GM19023 (cell line): ENCODE data around the gene LHFPL6.

Experiments
- ATAC-seq: cut with Tn5 transposase; IDR thresholded peaks from one replicate; pipeline ENCODE4 v1.9.1; 2021; ENCODE audit warnings: mild to moderate bottlenecking, moderate library complexity; ENCODE audit not compliant: unreplicated experiment

Gene LHFPL6

GRCh38 chr13:39602614-39603366 is at the start of gene LHFPL6:
TSS of gene LHFPL6 (minus strand) at chr13:39603193.
- ATAC-seq = peak; percentile 95

- no peak for ATAC-seq
Measured at GRCh38 chr13:39646122-39646521, 43.1 kb upstream of the LHFPL6 start.

- no peak for ATAC-seq
Measured at GRCh38 chr13:39641645-39642044, 38.7 kb upstream of the LHFPL6 start.

GRCh38 chr13:39637890-39638289 is 34.9 kb upstream of the LHFPL6 start:
- ATAC-seq = no peak

GRCh38 chr13:39635564-39635963 is 32.6 kb upstream of the LHFPL6 start:
- ATAC-seq = no peak

- ATAC-seq = no peak
Measured at GRCh38 chr13:39632994-39633393, 30.0 kb upstream of the LHFPL6 start.

- ATAC-seq = no peak
Measured at GRCh38 chr13:39631307-39631706, 28.3 kb upstream of the LHFPL6 start.

- no peak for ATAC-seq
Measured at GRCh38 chr13:39623466-39623865, 20.5 kb upstream of the LHFPL6 start.

- ATAC-seq = no peak
Measured at GRCh38 chr13:39618561-39618960, 15.6 kb upstream of the LHFPL6 start.

- peak; percentile 62 for ATAC-seq
Measured at GRCh38 chr13:39616087-39616694, 13.2 kb upstream of the LHFPL6 start.

GRCh38 chr13:39612023-39612637 is 9.1 kb upstream of the LHFPL6 start:
- ATAC-seq = no peak

- ATAC-seq = no peak
Measured at GRCh38 chr13:39607876-39608275, 4.9 kb upstream of the LHFPL6 start.

GRCh38 chr13:39605677-39606320 is 2.8 kb upstream of the LHFPL6 start:
- ATAC-seq = no peak

GRCh38 chr13:39604756-39605155 is 1.8 kb upstream of the LHFPL6 start:
- ATAC-seq = no peak

- ATAC-seq = peak; percentile 37
Measured at GRCh38 chr13:39603424-39603947, 493 bp upstream of the LHFPL6 start.

- peak; percentile 24 for ATAC-seq
Measured at GRCh38 chr13:39602277-39602613, 748 bp downstream of the LHFPL6 start.

GRCh38 chr13:39601636-39602035 is 1.4 kb downstream of the LHFPL6 start:
- ATAC-seq = no peak

GRCh38 chr13:39600766-39601165 is 2.2 kb downstream of the LHFPL6 start:
- no peak for ATAC-seq

GRCh38 chr13:39599842-39600241 is 3.2 kb downstream of the LHFPL6 start:
- no peak for ATAC-seq

- ATAC-seq = no peak
Measured at GRCh38 chr13:39599012-39599411, 4.0 kb downstream of the LHFPL6 start.

GRCh38 chr13:39597838-39598237 is 5.2 kb downstream of the LHFPL6 start:
- no peak for ATAC-seq

- no peak for ATAC-seq
Measured at GRCh38 chr13:39596685-39597084, 6.3 kb downstream of the LHFPL6 start.
